Measurements from ENCODE around the gene IL23R.
A peak's percentile ranks its signal among the peaks of the same experiment; 100 is the strongest.
"Not testable (repeated sequence)": the region's sequence is repeated elsewhere in the genome, so short reads cannot be mapped to it uniquely, and the experiment has no call there.

IL23R gene

GRCh38 chr1:67192902-67193301 lies 26.6 kb downstream of the IL23R start:
- DNase-seq (ENCODE audit: low read depth in 2 of 2) = no peak

GRCh38 chr1:67193704-67194103 lies 27.4 kb downstream of the IL23R start:
- DNase-seq (ENCODE audit: low read depth in 2 of 2) = no peak

- DNase-seq (ENCODE audit: low read depth in 2 of 2) = no peak
Observed at GRCh38 chr1:67194209-67194863, 28.1 kb downstream of the IL23R start.

GRCh38 chr1:67200755-67201154 lies 34.5 kb downstream of the IL23R start:
- DNase-seq (ENCODE audit: low read depth in 2 of 2) = no peak

GRCh38 chr1:67201891-67202290 lies 35.6 kb downstream of the IL23R start:
- DNase-seq (ENCODE audit: low read depth in 2 of 2) = no peak

GRCh38 chr1:67204298-67204980 lies 38.2 kb downstream of the IL23R start:
- DNase-seq (ENCODE audit: low read depth in 2 of 2) = no peak

GRCh38 chr1:67207398-67207797 lies 41.1 kb downstream of the IL23R start:
- DNase-seq (ENCODE audit: low read depth in 2 of 2) = not testable (repeated sequence)

GRCh38 chr1:67208217-67208616 lies 42.0 kb downstream of the IL23R start:
- no peak for DNase-seq (ENCODE audit: low read depth in 2 of 2)

- DNase-seq (ENCODE audit: low read depth in 2 of 2) = no peak
Observed at GRCh38 chr1:67209521-67209920, 43.3 kb downstream of the IL23R start.

- peak in 1 of 2 donors; percentile 35 for DNase-seq (ENCODE audit: low read depth in 2 of 2)
Observed at GRCh38 chr1:67211589-67212563, 45.6 kb downstream of the IL23R start.

- no peak for DNase-seq (ENCODE audit: low read depth in 2 of 2)
Observed at GRCh38 chr1:67213164-67213563, 46.9 kb downstream of the IL23R start.

GRCh38 chr1:67213948-67214347 lies 47.7 kb downstream of the IL23R start:
- no peak for DNase-seq (ENCODE audit: low read depth in 2 of 2)

GRCh38 chr1:67214420-67215174 lies 48.3 kb downstream of the IL23R start:
- peak in 1 of 2 donors; percentile 45 for DNase-seq (ENCODE audit: low read depth in 2 of 2)

GRCh38 chr1:67216401-67216800 lies 50.1 kb downstream of the IL23R start:
- DNase-seq (ENCODE audit: low read depth in 2 of 2) = no peak

- no peak for DNase-seq (ENCODE audit: low read depth in 2 of 2)
Observed at GRCh38 chr1:67217417-67217816, 51.2 kb downstream of the IL23R start.

GRCh38 chr1:67217938-67218337 lies 51.7 kb downstream of the IL23R start:
- DNase-seq (ENCODE audit: low read depth in 2 of 2) = no peak

GRCh38 chr1:67224856-67225255 lies 58.6 kb downstream of the IL23R start:
- DNase-seq (ENCODE audit: low read depth in 2 of 2) = no peak

GRCh38 chr1:67226688-67227087 lies 60.4 kb downstream of the IL23R start:
- no peak for DNase-seq (ENCODE audit: low read depth in 2 of 2)

- no peak for DNase-seq (ENCODE audit: low read depth in 2 of 2)
Observed at GRCh38 chr1:67227196-67227595, 60.9 kb downstream of the IL23R start.

- DNase-seq (ENCODE audit: low read depth in 2 of 2) = no peak
Observed at GRCh38 chr1:67228791-67229190, 62.5 kb downstream of the IL23R start.

GRCh38 chr1:67230539-67230938 lies 64.3 kb downstream of the IL23R start:
- DNase-seq (ENCODE audit: low read depth in 2 of 2) = no peak

GRCh38 chr1:67236277-67236676 lies 70.0 kb downstream of the IL23R start:
- no peak for DNase-seq (ENCODE audit: low read depth in 2 of 2)
